ENCODE measurements around the gene TXNDC11. TPM values are rescaled to one million over a fixed set of nuclear protein-coding genes. Genes with fewer than 3 reads are reported as not detected.

Gene TXNDC11
- total and polyA plus RNA-seq, 2 experiments from 2014 or later, result 6.8 to 12.0 TPM

DNA sequence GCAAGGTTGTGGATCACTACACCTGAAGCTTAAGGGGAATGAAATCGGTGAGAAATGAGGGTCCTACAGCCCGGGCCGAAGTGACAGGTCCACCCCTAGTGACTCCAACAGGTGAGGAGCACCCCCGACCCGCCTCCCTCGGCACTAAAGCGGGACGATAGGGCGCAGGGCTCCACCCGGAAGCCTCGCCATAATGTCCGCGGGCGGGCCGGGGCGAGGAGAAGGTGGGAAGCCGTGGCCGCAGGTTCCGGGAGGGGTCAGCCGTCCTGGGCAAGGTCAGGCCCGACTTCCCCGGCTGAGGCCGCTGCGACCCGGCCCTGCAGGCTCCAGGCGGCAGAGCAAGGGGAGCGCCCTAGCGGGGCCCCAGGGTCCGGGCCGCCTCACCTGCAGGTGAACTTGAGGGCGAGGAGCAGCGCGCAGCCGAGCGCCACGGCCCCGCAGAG, 543 bp downstream of the TXNDC11 start:
- peaks cover 27% of the 10 kb centered on the region for H4K20me1 ChIP-seq (replicated peaks; ENCODE audit: insufficient read depth)
- peak overlapping the region; percentile 87 for H3K4me3 ChIP-seq
- no peak for DNase-seq (ENCODE audit: low spot score)
- peaks cover 14% of the 10 kb centered on the region for H3K27me3 Mint-ChIP-seq (ENCODE audit: insufficient read depth, low read depth, poor library complexity)
- peak overlapping the region; percentile 98 for H3K4me2 ChIP-seq
- no peaks in the 10 kb centered on the region for H3K36me3 ChIP-seq (ENCODE audit: insufficient read depth)
- peaks cover 11% of the 10 kb centered on the region; the same call in 1 of the 2 replicates for H3F3A ChIP-seq (replicated peaks; ENCODE audit: low read depth)
- peak; percentile 63 for ATAC-seq
- peak overlapping the region; percentile 72 for H3K27ac ChIP-seq (ENCODE audit: low read depth)
- TF ChIP-seq POLR2AphosphoS5 (IDR thresholded peaks at IDR 0.05; ENCODE audit: low read depth) (no peak), CREB1 (CRISPR knock-in tag; IDR thresholded peaks at IDR 0.05; ENCODE audit: low read depth) (no peak), NANOG (IDR thresholded peaks at IDR 0.05; ENCODE audit: borderline replicate concordance) (no peak), CTCF (conservative IDR thresholded peaks at IDR 0.05; ENCODE audit: low read depth in 2 of 2) (no peak)
- H3K4me3 Mint-ChIP-seq, result peak overlapping the region; percentile 93
- H3K9me2 ChIP-seq (ENCODE audit: insufficient read depth), result no peaks in the 10 kb centered on the region
- no peaks in the 10 kb centered on the region for H3K36me3 Mint-ChIP-seq (ENCODE audit: low read depth)
- peaks cover 44% of the 10 kb centered on the region for H3K79me2 ChIP-seq (replicated peaks; ENCODE audit: insufficient read depth)
- H3K27ac Mint-ChIP-seq, result peak overlapping the region; percentile 78; the same call in 1 of the 2 replicates
- no peaks in the 10 kb centered on the region for H3K27me3 ChIP-seq (ENCODE audit: insufficient read depth)
- H3K9me3 Mint-ChIP-seq, result no peaks in the 10 kb centered on the region
- H2AFZ ChIP-seq, result peak overlapping the region; percentile 66
- peaks cover 9% of the 10 kb centered on the region; the same call in 1 of the 2 replicates for H3K4me1 ChIP-seq (ENCODE audit: insufficient read depth)
- peaks cover 19% of the 10 kb centered on the region for H3K4me1 Mint-ChIP-seq

- Histone ChIP-seq H3K36me3 (ENCODE audit: insufficient read depth) (peaks cover 4% of the 10 kb centered on the region; the same call in 1 of the 2 replicates), H3K4me1 (ENCODE audit: insufficient read depth) (peaks cover 9% of the 10 kb centered on the region; the same call in 1 of the 2 replicates), H3K9me2 (ENCODE audit: insufficient read depth) (no peaks in the 10 kb centered on the region), H3K4me2 (no peak overlapping the region), H3K79me2 (replicated peaks; ENCODE audit: insufficient read depth) (peaks cover 55% of the 10 kb centered on the region), H4K20me1 (replicated peaks; ENCODE audit: insufficient read depth) (peaks cover 29% of the 10 kb centered on the region), H3K27ac (ENCODE audit: low read depth) (no peak overlapping the region), H2AFZ (no peak overlapping the region), H3K27me3 (ENCODE audit: insufficient read depth) (no peaks in the 10 kb centered on the region), H3K4me3 (no peak overlapping the region), H3F3A (replicated peaks; ENCODE audit: low read depth) (peaks cover 11% of the 10 kb centered on the region; the same call in 1 of the 2 replicates)
- Mint-ChIP-seq H3K27me3 (ENCODE audit: insufficient read depth, low read depth, poor library complexity) (peaks cover 14% of the 10 kb centered on the region), H3K4me1 (peaks cover 19% of the 10 kb centered on the region), H3K27ac (no peak overlapping the region), H3K36me3 (ENCODE audit: low read depth) (0 out of 3 replicates have a peak, but pooled peaks cover 5% of the 10 kb centered on the region), H3K9me3 (no peaks in the 10 kb centered on the region), H3K4me3 (peak overlapping the region; percentile 93)
- ATAC-seq, result no peak
- TF ChIP-seq ZNF331 (CRISPR knock-in tag; IDR thresholded peaks at IDR 0.05; ENCODE audit: low read depth), result no peak
- TF ChIP-seq EZH2 (IDR thresholded peaks at IDR 0.05; ENCODE audit: low read depth, unreplicated experiment), result no peak
- no peak for TF ChIP-seq NANOG (IDR thresholded peaks at IDR 0.05; ENCODE audit: borderline replicate concordance)
- TF ChIP-seq CREB1 (CRISPR knock-in tag; IDR thresholded peaks at IDR 0.05; ENCODE audit: low read depth), result no peak
- no peak for TF ChIP-seq ZNF462 (CRISPR knock-in tag; IDR thresholded peaks at IDR 0.05)
- TF ChIP-seq EZH2phosphoT487 (IDR thresholded peaks at IDR 0.05; ENCODE audit: unreplicated experiment), result no peak
- no peak for TF ChIP-seq STAT1 (IDR thresholded peaks at IDR 0.05; ENCODE audit: unreplicated experiment)
- TF ChIP-seq, protein P1, sequence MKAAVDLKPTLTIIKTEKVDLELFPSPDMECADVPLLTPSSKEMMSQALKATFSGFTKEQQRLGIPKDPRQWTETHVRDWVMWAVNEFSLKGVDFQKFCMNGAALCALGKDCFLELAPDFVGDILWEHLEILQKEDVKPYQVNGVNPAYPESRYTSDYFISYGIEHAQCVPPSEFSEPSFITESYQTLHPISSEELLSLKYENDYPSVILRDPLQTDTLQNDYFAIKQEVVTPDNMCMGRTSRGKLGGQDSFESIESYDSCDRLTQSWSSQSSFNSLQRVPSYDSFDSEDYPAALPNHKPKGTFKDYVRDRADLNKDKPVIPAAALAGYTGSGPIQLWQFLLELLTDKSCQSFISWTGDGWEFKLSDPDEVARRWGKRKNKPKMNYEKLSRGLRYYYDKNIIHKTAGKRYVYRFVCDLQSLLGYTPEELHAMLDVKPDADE (IDR thresholded peaks at IDR 0.05), result no peak
- DNase-seq (ENCODE audit: low spot score), result no peak
Measured at GRCh38 chr16:11740567-11740966, 2.1 kb downstream of the TXNDC11 start.
